ENCODE results near the gene ADK.

DNA sequence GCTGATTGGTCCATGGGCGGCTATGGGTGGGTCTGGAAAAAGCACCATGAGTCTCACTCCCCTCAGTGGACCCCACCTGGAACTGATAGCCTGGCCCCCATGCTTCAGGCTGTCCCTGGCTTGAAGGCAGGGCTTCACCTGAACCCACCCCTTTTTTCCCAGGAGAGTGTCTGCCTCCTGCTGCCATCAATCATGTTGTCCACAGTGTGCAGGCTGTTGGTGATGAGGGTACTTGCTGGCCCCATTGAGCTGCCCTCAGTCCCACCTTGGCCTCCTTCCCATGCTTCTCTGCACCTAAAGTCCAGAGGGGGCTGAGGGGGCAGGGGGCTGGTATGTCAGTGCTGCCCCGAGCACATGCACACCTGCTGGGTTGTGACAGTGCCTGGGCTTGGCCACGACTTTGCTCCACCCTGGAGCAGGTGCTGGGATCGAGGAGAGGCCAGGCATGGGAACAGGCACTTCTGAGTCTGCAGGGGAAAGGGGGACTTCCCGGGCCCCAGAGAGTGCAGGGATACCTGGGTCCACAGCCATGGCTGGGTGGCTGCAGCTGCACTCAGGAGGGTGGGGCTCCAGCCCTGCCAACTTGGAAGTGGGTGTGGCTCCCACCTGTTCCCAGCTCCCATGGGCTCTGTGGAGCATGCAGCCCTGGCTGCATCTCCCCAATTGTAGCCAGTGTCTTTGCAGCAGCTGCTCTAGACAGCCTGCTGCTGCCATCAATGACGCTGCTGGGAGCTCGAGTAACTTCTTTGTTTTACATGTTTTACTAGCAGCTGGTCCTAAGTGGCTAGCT lies 56.9 kb downstream of the ADK start:
- TF ChIP-seq POLR2AphosphoS5 (IDR thresholded peaks at IDR 0.05) (no peak), POLR2A (IDR thresholded peaks at IDR 0.05) (no peak)

Data from gastroesophageal sphincter (tissue), 2 donors.